Fibroblast of gingiva (primary cell): ENCODE results near the gene NDUFS6.

Source experiments
- DNase-seq: peaks from one replicate; pipeline ENCODE4 v3.0.0-alpha.2; 2011; ENCODE audit warnings: low read depth

NDUFS6 gene

GRCh38 chr5:1853531-1853930 is 52.3 kb downstream of the NDUFS6 start:
- no peak for DNase-seq

- no peak for DNase-seq
Observed at GRCh38 chr5:1855075-1855474, 53.9 kb downstream of the NDUFS6 start.

GRCh38 chr5:1855596-1855995 is 54.4 kb downstream of the NDUFS6 start:
- DNase-seq: no peak

GRCh38 chr5:1856596-1857255 is 55.5 kb downstream of the NDUFS6 start:
- DNase-seq: no peak

- no peak for DNase-seq
Observed at GRCh38 chr5:1857256-1857600, 56.0 kb downstream of the NDUFS6 start.

GRCh38 chr5:1858436-1858835 is 57.2 kb downstream of the NDUFS6 start:
- DNase-seq: no peak

- DNase-seq: no peak
Observed at GRCh38 chr5:1859099-1859498, 57.9 kb downstream of the NDUFS6 start.

- no peak for DNase-seq
Observed at GRCh38 chr5:1860021-1860610, 58.9 kb downstream of the NDUFS6 start.

- DNase-seq: no peak
Observed at GRCh38 chr5:1860949-1861348, 59.7 kb downstream of the NDUFS6 start.

- no peak for DNase-seq
Observed at GRCh38 chr5:1864896-1865440, 63.8 kb downstream of the NDUFS6 start.

GRCh38 chr5:1865486-1865885 is 64.3 kb downstream of the NDUFS6 start:
- DNase-seq: no peak
